LNCaP clone FGC (cell line): ENCODE data around the gene DNM3.

Source experiments
- DNase-seq: peaks from one replicate; pipeline ENCODE4 v3.0.0-alpha.2; 2011; ENCODE audit warnings: low read depth
- H3K4me3 ChIP-seq: 2 replicates; pipeline ENCODE4 v1.5.1; 2011; ENCODE audit warnings: mild to moderate bottlenecking, low read depth, low read length, control low read depth
- TF ChIP-seq, protein P1 (sequence below): IDR thresholded peaks from 2 replicates; pipeline ENCODE4 v1.5.1; 2012; ENCODE audit warnings: mild to moderate bottlenecking; ENCODE audit not compliant: control insufficient read depth, insufficient read depth; ENCODE audit errors: extremely low read depth

DNM3 gene

DNA sequence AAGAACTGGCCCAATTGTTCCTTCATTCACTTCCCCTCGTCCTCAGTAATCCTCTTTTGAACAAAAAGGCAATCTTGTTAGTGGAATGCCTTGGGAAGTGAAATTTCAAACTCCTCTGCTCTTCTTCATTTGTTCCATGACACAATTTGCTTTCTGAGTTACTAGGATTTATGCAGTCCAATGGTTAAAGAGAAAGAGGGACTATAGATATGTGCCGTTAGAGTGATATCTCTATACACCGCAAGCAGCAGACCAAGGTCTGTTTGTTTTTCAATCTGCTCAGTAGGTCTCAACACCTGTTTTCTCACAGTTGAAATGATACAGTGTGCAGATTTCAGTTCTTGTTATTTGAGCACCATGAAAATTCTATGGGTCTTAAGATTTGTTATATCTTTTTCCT is 244.0 kb downstream of the DNM3 start:
- no peak for DNase-seq
- TF ChIP-seq, protein P1, sequence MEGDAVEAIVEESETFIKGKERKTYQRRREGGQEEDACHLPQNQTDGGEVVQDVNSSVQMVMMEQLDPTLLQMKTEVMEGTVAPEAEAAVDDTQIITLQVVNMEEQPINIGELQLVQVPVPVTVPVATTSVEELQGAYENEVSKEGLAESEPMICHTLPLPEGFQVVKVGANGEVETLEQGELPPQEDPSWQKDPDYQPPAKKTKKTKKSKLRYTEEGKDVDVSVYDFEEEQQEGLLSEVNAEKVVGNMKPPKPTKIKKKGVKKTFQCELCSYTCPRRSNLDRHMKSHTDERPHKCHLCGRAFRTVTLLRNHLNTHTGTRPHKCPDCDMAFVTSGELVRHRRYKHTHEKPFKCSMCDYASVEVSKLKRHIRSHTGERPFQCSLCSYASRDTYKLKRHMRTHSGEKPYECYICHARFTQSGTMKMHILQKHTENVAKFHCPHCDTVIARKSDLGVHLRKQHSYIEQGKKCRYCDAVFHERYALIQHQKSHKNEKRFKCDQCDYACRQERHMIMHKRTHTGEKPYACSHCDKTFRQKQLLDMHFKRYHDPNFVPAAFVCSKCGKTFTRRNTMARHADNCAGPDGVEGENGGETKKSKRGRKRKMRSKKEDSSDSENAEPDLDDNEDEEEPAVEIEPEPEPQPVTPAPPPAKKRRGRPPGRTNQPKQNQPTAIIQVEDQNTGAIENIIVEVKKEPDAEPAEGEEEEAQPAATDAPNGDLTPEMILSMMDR = no peak
- H3K4me3 ChIP-seq = no peak overlapping the region

DNA sequence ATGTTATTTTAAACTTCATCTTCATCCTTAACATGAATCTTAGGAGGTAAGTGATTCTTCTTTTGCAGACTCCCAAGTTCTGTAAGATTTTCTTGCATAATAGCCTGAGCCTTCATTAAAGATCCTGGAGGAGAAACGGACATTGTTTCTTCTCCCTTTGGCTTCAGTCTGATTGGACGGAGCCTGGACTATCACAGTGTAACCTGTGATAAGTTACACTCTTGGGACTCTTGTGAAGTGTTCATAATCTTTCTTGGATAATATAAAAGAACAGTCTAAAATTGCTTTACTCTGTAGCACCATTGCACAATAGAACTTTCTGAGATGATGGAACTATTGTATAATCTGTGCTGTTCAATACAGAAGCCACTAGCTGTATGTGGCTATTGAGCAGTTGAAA is 244.8 kb downstream of the DNM3 start:
- H3K4me3 ChIP-seq = no peak overlapping the region
- TF ChIP-seq, protein P1 = no peak
- DNase-seq = no peak

DNA sequence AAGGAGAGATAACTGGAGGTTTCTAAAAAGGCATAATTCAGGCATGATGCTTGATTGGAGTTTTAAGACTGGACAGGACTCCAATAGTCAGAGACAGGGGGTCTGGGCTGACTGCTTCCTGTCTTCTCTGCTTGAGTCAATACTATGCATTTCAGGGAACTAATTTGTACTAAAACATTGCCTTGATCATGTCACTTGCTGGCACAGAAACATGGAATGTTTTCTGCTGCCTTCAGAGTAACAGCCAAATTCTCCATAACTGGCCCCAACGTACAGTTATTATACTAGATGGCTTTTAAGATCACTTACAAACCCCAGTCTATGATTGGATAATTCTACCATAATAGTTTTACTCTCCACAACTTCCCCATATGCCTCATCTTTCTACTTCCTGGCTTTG is 247.0 kb downstream of the DNM3 start:
- H3K4me3 ChIP-seq = no peak overlapping the region
- no peak for DNase-seq
- TF ChIP-seq, protein P1 = no peak

DNA sequence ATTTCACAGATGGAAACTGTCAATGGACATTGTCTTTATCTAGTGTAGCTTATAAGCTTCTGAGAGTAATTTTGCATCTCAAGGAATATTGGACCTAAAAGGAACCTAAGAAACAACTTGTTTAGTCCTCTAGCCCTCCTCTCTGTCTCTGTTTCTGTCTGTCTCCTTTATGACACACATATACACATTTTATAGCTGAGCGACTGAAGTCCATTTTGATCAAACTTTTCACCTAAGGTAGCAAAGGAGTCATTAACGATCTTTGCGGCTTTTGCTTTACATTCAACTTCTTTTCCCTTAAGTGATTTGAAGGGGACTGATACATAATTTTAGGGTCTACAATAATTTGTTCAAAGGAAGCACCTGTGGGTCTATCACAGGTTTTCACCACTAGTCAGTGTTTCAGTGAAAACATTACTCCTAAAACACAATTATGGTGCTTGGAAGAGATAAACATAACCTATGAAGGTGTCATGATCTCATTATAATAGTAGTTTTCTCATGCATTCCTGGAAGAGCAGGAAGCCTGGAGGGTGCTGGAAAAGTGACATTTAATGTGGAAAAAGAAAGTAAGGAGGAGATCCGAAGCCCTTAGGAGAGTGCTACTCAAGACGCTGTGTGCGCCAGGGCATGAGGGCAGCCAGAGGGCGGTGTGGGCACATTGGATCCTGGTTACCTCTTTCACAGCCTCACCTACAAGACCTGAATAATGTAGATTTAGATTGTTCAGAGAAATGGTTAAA is 248.6 kb downstream of the DNM3 start:
- DNase-seq = peak; percentile 51
- H3K4me3 ChIP-seq = no peak overlapping the region
- TF ChIP-seq, protein P1 = peak; percentile 98

DNA sequence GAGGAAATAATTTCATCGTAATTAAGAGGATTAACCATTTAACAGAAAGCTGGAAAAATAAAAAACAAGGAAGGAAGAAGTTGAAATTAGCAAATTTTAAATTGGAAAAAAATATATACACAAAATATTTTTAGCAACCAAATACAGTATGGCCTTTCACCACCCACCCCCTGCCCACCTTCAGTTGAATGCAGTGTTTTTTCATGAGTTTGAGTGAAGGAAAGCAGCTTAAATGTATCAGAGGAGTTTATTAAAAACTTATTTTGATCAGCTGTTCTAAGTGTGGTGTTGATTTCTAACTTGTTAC is 249.2 kb downstream of the DNM3 start:
- no peak for DNase-seq
- H3K4me3 ChIP-seq = no peak overlapping the region
- TF ChIP-seq, protein P1 = no peak

DNA sequence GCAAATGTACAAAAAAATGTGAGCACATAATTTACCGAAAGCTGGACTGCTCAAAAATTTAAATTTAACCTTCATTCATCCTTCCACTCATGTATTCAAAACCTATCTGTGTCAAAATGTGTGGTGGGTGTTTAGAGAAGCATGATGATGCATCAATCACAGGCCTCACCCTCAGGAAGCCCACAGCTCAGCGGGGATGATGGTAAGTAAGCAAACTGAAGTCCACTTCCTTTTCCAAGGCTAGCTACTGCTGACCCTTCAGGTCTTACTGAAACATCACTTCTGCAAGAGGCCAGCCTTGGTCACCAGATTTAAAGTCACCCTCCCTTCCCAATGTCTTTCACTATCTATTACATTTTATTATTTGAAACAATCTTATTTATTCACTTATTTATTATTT is 254.5 kb downstream of the DNM3 start:
- DNase-seq = no peak
- no peak overlapping the region for H3K4me3 ChIP-seq
- TF ChIP-seq, protein P1 = no peak

DNA sequence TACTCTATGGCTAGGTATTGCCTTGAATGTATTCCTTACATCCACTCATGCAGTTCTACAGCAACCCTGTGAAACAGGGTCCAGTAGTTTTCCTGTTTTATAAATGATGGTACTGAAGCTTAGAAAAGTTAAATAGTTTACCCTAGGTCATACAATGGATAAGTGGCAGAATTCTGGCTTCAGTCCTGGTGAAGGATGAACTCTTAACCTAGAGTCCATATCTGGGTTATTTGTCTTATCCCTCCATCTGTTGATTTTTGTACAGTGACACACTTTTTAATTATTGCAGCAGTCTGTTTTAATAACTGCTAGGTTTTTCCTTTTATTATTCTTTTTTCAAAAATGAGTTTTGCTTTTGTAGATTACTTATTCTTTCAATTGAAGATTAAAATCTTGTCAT is 263.9 kb downstream of the DNM3 start:
- no peak overlapping the region for H3K4me3 ChIP-seq
- no peak for DNase-seq
- TF ChIP-seq, protein P1 = no peak
